Right atrium auricular region (tissue), 2 donors: ENCODE results near the gene BRIP1. TPM values are rescaled to one million over a fixed set of nuclear protein-coding genes. Genes with fewer than 3 reads are reported as not detected.

Experiments
- DNase-seq: peaks from one replicate; pipeline ENCODE4 v3.0.0-alpha.2; 2019; ENCODE audit warnings: low spot score
- H3K27ac ChIP-seq, 2 donors: fragments of 200-600 bp; sonication (generic); 1 replicate in 1 of 2; 2 replicates in 1 of 2; pipeline ENCODE4 v1.5.1; 2016 to 2019
- H3K27me3 ChIP-seq, 2 donors: fragments of 200-600 bp; sonication (generic); one replicate each; pipeline versions ENCODE4 v1.5.1 to v1.6.0; 2017 to 2019
- H3K36me3 ChIP-seq: fragments of 200-600 bp; sonication (generic); one replicate; pipeline ENCODE4 v1.5.1; 2016
- H3K4me1 ChIP-seq, 2 donors: fragments of 200-600 bp; sonication (generic); one replicate each; pipeline versions ENCODE4 v1.5.1 to v1.6.0; 2017 to 2019
- H3K4me3 ChIP-seq, 2 donors: fragments of 200-600 bp; sonication (generic); 1 replicate in 1 of 2; 2 replicates in 1 of 2; pipeline ENCODE4 v1.5.1; 2017 to 2019; ENCODE audit warnings: mild to moderate bottlenecking in 1 of 2, moderate library complexity in 1 of 2
- H3K9me3 ChIP-seq, 2 donors: fragments of 200-600 bp; sonication (generic); one replicate each; pipeline ENCODE4 v1.5.1; 2019
- total RNA-seq, 2 donors: library from RNA; depleted of rRNA; stranded (reverse); fragments of >200 nt; gene quantifications; one replicate each; pipeline ENCODE4 v1.1.0, GENCODE V29; 2016
- TF ChIP-seq, protein P1 (sequence below), 2 donors: fragments of 200-600 bp; sonication (generic); IDR thresholded peaks; one replicate each; pipeline ENCODE4 v1.5.1; 2019; ENCODE audit warnings: antibody characterized with exemption in 2 of 2

The BRIP1 gene
- total RNA-seq, 2 donors from 2014 or later, result not detected

DNA sequence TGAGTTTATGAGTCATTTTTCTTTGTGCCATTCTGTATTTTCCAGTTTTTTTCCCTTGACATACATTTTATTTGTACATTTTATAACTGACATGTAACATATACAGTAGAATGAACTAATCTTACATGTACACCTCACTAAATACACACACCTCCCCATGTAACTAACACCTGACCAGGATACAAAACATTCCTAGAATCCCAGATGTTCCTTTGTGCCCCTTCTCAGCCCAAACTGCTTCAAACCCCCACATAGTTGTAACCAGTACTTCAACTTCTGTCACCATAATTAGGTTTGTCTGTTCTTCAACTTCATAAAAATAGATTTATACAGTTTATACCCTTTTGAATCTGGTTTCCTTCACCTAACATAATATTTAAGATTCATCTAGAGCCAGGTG, 73.5 kb downstream of the BRIP1 start:
- no peaks in the 10 kb centered on the region for H3K9me3 ChIP-seq
- no peaks in the 10 kb centered on the region for H3K4me1 ChIP-seq
- TF ChIP-seq, protein P1, sequence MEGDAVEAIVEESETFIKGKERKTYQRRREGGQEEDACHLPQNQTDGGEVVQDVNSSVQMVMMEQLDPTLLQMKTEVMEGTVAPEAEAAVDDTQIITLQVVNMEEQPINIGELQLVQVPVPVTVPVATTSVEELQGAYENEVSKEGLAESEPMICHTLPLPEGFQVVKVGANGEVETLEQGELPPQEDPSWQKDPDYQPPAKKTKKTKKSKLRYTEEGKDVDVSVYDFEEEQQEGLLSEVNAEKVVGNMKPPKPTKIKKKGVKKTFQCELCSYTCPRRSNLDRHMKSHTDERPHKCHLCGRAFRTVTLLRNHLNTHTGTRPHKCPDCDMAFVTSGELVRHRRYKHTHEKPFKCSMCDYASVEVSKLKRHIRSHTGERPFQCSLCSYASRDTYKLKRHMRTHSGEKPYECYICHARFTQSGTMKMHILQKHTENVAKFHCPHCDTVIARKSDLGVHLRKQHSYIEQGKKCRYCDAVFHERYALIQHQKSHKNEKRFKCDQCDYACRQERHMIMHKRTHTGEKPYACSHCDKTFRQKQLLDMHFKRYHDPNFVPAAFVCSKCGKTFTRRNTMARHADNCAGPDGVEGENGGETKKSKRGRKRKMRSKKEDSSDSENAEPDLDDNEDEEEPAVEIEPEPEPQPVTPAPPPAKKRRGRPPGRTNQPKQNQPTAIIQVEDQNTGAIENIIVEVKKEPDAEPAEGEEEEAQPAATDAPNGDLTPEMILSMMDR (IDR thresholded peaks at IDR 0.05), result no peak
- H3K36me3 ChIP-seq, result no peaks in the 10 kb centered on the region
- no peaks in the 10 kb centered on the region for H3K27me3 ChIP-seq
- no peak for DNase-seq
- H3K4me3 ChIP-seq, result no peak overlapping the region
- no peak overlapping the region for H3K27ac ChIP-seq

DNA sequence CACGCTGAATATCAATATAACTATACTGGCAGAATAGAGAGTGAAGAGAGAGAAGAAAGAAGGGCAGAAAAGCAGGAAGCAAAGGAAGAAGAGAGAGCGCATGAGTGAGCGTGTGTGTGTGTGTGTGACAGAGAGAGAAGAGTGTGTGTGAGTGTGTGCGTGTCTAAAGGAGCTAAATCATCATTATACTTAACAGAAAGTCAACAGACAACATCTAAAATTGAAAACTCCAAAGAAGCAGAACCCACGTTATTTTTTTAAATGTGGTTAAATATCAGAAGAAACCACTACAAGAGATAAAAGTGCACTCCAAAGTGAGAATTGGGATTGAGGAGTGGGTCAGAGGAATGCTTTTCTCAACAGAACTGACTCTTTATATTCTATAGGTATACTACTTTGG, 77.2 kb downstream of the BRIP1 start:
- Histone ChIP-seq H3K27me3 (no peaks in the 10 kb centered on the region), H3K4me3 (no peak overlapping the region), H3K9me3 (no peaks in the 10 kb centered on the region), H3K27ac (no peak overlapping the region), H3K4me1 (no peaks in the 10 kb centered on the region), H3K36me3 (no peaks in the 10 kb centered on the region)
- no peak for DNase-seq
- TF ChIP-seq, protein P1 (IDR thresholded peaks at IDR 0.05), result no peak

DNA sequence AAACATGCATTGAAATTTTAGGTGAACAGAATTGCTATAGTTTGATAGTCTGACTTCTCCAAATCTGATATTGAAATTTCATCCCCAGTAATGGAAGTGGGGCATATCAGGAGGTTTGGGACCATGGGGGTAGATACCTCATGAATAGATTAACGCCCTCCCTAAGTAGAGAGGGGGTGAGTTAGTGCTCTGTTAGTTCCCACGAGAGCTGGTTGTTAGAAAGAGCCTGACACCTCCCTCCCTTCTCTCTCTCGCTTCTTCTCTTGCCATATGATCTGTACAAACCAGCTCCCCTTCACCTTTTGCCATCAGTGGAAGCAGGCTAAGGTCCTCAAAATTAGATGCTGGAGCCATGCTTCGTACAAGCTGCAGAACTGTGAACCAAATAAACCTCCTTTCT, 78.8 kb downstream of the BRIP1 start:
- H3K27ac ChIP-seq, result no peak overlapping the region
- H3K4me1 ChIP-seq, result no peaks in the 10 kb centered on the region
- H3K36me3 ChIP-seq, result no peaks in the 10 kb centered on the region
- no peaks in the 10 kb centered on the region for H3K27me3 ChIP-seq
- H3K4me3 ChIP-seq, result no peak overlapping the region
- TF ChIP-seq, protein P1 (IDR thresholded peaks at IDR 0.05), result no peak
- no peaks in the 10 kb centered on the region for H3K9me3 ChIP-seq
- DNase-seq, result no peak

DNA sequence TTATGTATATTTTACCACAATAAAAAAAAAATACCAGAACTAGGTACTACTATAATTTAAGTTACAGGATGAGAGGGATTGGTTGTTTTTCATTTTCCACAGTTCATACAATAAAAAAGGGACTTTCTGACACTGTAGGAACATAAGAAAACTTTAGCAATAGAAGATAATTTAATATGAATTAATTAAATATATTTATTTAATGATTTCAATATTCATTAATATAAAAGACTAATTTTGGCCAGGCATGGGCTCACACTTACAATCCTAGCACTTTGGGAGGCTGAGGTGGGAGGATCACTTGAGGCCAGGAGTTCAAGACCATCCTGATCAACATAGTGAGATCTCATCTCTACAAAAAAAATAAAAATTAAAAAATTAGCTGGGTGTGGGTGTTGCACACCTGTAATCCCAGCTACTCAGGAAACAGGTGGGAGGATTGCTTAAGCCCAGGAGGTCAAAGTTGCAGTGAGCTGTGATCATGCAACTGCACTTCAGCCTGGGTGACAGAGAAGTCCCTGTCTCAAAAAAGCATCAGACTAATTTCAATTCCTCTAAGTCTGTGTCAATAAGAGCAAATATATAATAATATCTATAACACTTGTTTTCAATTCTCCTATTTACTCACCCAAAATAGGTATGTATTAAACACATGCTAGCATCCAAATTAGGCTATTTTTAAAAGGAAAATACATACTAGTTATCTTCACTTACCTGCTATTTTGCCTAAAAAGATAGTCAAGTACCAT, 79.6 kb downstream of the BRIP1 start:
- TF ChIP-seq, protein P1 (IDR thresholded peaks at IDR 0.05), result no peak
- H3K4me1 ChIP-seq, result no peaks in the 10 kb centered on the region
- H3K27me3 ChIP-seq, result no peaks in the 10 kb centered on the region
- H3K4me3 ChIP-seq, result no peak overlapping the region
- H3K36me3 ChIP-seq, result no peaks in the 10 kb centered on the region
- no peak for DNase-seq
- H3K27ac ChIP-seq, result no peak overlapping the region
- H3K9me3 ChIP-seq, result no peaks in the 10 kb centered on the region

DNA sequence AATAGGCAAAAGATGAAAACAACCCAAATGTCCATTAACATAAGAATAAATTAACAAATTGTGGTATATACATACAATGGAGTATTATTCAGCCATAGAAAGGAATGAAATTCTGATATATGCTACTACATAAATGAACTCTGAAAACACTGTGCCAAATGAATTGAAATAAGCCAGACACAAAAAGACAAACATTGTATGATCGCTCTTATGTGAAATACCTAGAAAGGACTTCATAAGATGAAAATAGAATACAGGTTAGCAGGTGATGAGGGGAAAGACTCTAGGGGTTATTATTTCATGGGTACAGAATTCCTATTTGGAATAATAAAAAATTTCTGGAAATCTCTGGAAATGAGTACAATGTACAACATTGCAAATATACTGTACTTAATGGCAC, 80.2 kb downstream of the BRIP1 start:
- Histone ChIP-seq H3K27me3 (no peaks in the 10 kb centered on the region), H3K36me3 (no peaks in the 10 kb centered on the region), H3K4me1 (no peaks in the 10 kb centered on the region), H3K27ac (no peak overlapping the region), H3K4me3 (no peak overlapping the region), H3K9me3 (no peaks in the 10 kb centered on the region)
- TF ChIP-seq, protein P1 (IDR thresholded peaks at IDR 0.05), result no peak
- DNase-seq, result no peak

DNA sequence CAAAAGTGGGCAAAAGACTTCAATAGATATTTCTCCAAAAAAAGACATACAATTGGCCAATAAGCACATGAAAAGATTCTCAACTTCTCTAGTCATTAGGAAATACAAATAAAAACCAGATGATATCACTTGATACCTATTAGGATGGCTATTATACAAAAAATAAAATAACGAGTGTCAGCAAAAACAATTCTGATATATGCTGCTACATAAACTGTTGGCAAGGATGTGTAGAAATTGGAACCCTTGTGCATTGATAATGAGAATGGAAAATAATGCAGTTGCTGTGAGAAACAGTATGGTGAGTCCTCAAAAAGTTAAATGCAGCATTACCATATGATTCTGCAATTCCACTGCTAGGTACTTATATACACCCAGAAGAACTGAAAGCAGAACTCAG, 80.6 kb downstream of the BRIP1 start:
- H3K36me3 ChIP-seq, result no peaks in the 10 kb centered on the region
- no peaks in the 10 kb centered on the region for H3K4me1 ChIP-seq
- no peaks in the 10 kb centered on the region for H3K9me3 ChIP-seq
- H3K4me3 ChIP-seq, result no peak overlapping the region
- no peak overlapping the region for H3K27ac ChIP-seq
- no peak for DNase-seq
- no peaks in the 10 kb centered on the region for H3K27me3 ChIP-seq
- TF ChIP-seq, protein P1 (IDR thresholded peaks at IDR 0.05), result no peak
